ENCODE measurements around the gene KCNS1.
"Not testable (repeated sequence)": the region's sequence is repeated elsewhere in the genome, so short reads cannot be mapped to it uniquely, and the experiment has no call there.

Gene KCNS1, protein sequence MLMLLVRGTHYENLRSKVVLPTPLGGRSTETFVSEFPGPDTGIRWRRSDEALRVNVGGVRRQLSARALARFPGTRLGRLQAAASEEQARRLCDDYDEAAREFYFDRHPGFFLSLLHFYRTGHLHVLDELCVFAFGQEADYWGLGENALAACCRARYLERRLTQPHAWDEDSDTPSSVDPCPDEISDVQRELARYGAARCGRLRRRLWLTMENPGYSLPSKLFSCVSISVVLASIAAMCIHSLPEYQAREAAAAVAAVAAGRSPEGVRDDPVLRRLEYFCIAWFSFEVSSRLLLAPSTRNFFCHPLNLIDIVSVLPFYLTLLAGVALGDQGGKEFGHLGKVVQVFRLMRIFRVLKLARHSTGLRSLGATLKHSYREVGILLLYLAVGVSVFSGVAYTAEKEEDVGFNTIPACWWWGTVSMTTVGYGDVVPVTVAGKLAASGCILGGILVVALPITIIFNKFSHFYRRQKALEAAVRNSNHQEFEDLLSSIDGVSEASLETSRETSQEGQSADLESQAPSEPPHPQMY

GRCh38 chr20:45100563-45101245 lies at the start of gene KCNS1:
Gene KCNS1 (minus strand): TSS chr20:45101127. CDS start chr20:45099236, 1,891 bp downstream.
- DNase-seq, result no peak
- Mint-ChIP-seq H3K9me3 (no peaks in the 10 kb centered on the region), H3K27me3 (peaks cover 63% of the 10 kb centered on the region), H3K36me3 (ENCODE audit: low read depth) (no peaks in the 10 kb centered on the region), H3K4me3 (no peak within 1 kb of the TSS), H3K27ac (no peak within 1 kb of the TSS), H3K4me1 (ENCODE audit: low read depth) (peaks cover 15% of the 10 kb centered on the region)

DNA sequence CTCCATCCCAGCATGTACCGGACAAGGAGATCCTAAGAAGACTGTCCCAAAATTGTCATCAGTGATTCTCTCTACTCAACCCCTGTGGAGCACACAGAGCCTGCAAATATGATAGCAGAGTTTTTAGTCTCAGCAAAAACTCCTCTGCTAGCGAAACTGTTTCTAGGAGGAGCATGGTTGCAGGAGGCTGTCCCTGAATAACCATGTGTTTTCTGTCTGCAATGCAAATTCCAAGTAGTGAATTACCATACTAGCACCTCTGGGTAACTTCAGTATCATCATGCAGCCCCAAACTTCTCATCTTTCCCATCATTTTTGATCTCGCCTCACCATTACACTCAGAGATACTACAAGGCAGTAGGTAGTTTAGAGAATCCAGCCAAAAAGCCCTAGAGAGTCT lies 48.1 kb upstream of the KCNS1 start:
- no peak overlapping the region for H3K27ac Mint-ChIP-seq
- DNase-seq, result no peak
- no peaks in the 10 kb centered on the region for H3K36me3 Mint-ChIP-seq (ENCODE audit: low read depth)
- H3K9me3 Mint-ChIP-seq, result no peaks in the 10 kb centered on the region
- H3K27me3 Mint-ChIP-seq, result peaks cover 42% of the 10 kb centered on the region
- no peaks in the 10 kb centered on the region for H3K4me1 Mint-ChIP-seq (ENCODE audit: low read depth)
- H3K4me3 Mint-ChIP-seq, result no peak overlapping the region

GRCh38 chr20:45140836-45141235 lies 39.9 kb upstream of the KCNS1 start:
- Mint-ChIP-seq H3K27me3 (peaks cover 13% of the 10 kb centered on the region), H3K4me1 (ENCODE audit: low read depth) (no peaks in the 10 kb centered on the region), H3K27ac (no peak overlapping the region), H3K9me3 (no peaks in the 10 kb centered on the region), H3K4me3 (no peak overlapping the region), H3K36me3 (ENCODE audit: low read depth) (no peaks in the 10 kb centered on the region)
- DNase-seq, result no peak

DNA sequence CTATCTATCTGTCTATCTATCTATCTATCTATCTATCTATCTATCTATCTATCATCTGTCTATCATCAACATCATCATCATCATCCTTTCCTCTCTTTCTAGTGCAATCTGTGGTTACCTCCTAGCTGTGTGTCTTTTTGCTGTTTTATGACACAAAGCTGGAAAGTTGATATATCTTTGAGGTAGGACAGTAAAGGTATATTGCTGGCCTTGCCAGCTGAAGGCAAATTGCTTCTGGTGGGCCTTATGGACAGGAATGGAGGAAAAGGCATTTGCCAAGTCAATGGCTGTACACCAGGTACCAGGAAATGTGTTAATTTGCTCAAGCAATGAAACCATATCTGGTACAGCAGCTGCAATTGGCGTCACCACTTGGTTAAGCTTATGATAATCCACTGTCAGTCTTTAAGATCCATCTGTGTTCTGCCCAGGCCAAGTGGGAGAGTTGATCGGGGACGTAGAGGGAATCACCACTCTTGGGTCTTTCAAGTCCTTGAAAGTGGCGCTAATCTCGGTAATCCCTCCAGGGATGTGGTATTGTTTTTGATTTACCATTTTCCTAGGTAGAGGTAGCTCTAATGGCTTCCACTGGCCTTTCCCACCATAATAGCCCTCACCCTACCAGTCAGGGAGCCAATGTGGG lies 38.9 kb upstream of the KCNS1 start:
- not testable (repeated sequence) for DNase-seq; H3K9me3 Mint-ChIP-seq; H3K27ac Mint-ChIP-seq; H3K36me3 Mint-ChIP-seq (ENCODE audit: low read depth); H3K4me3 Mint-ChIP-seq; H3K4me1 Mint-ChIP-seq (ENCODE audit: low read depth)
- peaks cover 10% of the 10 kb centered on the region for H3K27me3 Mint-ChIP-seq

- Mint-ChIP-seq H3K36me3 (ENCODE audit: low read depth) (no peaks in the 10 kb centered on the region), H3K9me3 (no peaks in the 10 kb centered on the region), H3K4me1 (ENCODE audit: low read depth) (no peaks in the 10 kb centered on the region), H3K4me3 (no peak overlapping the region), H3K27me3 (peaks cover 11% of the 10 kb centered on the region), H3K27ac (no peak overlapping the region)
- peak; percentile 73 for DNase-seq
Observed at GRCh38 chr20:45138561-45139300, 37.8 kb upstream of the KCNS1 start.

- H3K27ac Mint-ChIP-seq, result no peak overlapping the region
- no peak overlapping the region for H3K4me3 Mint-ChIP-seq
- no peaks in the 10 kb centered on the region for H3K4me1 Mint-ChIP-seq (ENCODE audit: low read depth)
- peaks cover 16% of the 10 kb centered on the region for H3K27me3 Mint-ChIP-seq
- DNase-seq, result no peak
- H3K9me3 Mint-ChIP-seq, result no peaks in the 10 kb centered on the region
- H3K36me3 Mint-ChIP-seq (ENCODE audit: low read depth), result no peaks in the 10 kb centered on the region
Observed at GRCh38 chr20:45136911-45137310, 36.0 kb upstream of the KCNS1 start.

GRCh38 chr20:45128099-45128498 lies 27.2 kb upstream of the KCNS1 start:
- Mint-ChIP-seq H3K36me3 (ENCODE audit: low read depth) (no peaks in the 10 kb centered on the region), H3K9me3 (no peaks in the 10 kb centered on the region), H3K4me1 (ENCODE audit: low read depth) (no peaks in the 10 kb centered on the region), H3K27me3 (peaks cover 38% of the 10 kb centered on the region), H3K27ac (no peak overlapping the region), H3K4me3 (no peak overlapping the region)
- no peak for DNase-seq

DNA sequence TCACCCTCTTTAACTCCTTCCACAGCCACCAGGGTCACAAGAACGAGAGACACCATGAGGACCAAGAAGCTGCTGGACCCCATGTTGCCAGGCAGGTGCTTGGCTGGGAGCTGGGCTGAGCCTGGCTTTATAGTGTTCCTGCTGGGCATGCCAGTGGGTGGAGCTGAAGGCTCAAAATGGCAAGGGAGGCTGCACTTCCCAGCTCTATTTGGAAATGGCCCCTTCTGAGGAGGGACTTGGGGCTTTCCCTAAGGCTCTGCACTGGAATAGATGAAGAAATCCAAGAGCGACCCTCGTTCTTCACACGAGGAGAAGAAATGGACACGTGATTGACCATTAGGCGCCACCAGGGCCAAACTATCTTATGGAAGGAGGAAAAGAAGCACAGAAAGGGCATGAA lies 23.4 kb upstream of the KCNS1 start, which contains the start of gene WFDC12:
WFDC12 (minus strand) TSS at position 101 of the 400 bp plus-strand sequence; CDS start at position 83, 18 bp downstream.
- Mint-ChIP-seq H3K27ac (no peak within 1 kb of the TSS), H3K36me3 (ENCODE audit: low read depth) (no peaks in the 10 kb centered on the region), H3K4me1 (ENCODE audit: low read depth) (no peaks in the 10 kb centered on the region), H3K27me3 (peaks cover 22% of the 10 kb centered on the region), H3K4me3 (no peak within 1 kb of the TSS), H3K9me3 (no peaks in the 10 kb centered on the region)
- DNase-seq, result no peak

DNA sequence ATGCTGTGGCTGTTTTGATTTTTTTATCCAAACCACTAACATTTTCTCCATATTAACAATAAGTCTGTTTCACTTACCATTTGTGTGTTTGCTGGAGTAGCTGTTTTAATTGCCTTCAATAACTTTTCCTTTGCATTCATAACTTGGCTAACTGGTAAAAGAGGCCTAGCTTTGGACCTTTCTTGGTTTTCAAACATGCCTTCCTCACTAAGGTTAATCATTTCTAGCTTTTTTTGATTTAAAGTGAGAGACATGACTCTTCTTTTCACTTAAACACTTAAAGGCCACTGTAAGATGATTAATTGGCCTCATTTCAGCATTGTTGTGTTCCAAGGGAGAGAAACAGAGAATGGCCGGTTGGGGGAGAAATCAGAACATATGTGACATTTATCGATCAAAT lies 20.5 kb upstream of the KCNS1 start:
- Mint-ChIP-seq H3K36me3 (ENCODE audit: low read depth) (no peaks in the 10 kb centered on the region), H3K27ac (no peak overlapping the region), H3K4me1 (ENCODE audit: low read depth) (no peaks in the 10 kb centered on the region), H3K27me3 (peaks cover 12% of the 10 kb centered on the region), H3K4me3 (no peak overlapping the region), H3K9me3 (no peaks in the 10 kb centered on the region)
- no peak for DNase-seq

- Mint-ChIP-seq H3K4me3 (no peak overlapping the region), H3K27ac (no peak overlapping the region), H3K36me3 (ENCODE audit: low read depth) (no peaks in the 10 kb centered on the region), H3K27me3 (peaks cover 10% of the 10 kb centered on the region), H3K9me3 (no peaks in the 10 kb centered on the region), H3K4me1 (ENCODE audit: low read depth) (peaks cover 8% of the 10 kb centered on the region)
- no peak for DNase-seq
Observed at GRCh38 chr20:45119556-45120266, 18.8 kb upstream of the KCNS1 start.

- H3K4me1 Mint-ChIP-seq (ENCODE audit: low read depth), result peaks cover 11% of the 10 kb centered on the region
- no peak for DNase-seq
- peaks cover 3% of the 10 kb centered on the region for H3K27me3 Mint-ChIP-seq
- no peak overlapping the region for H3K27ac Mint-ChIP-seq
- no peaks in the 10 kb centered on the region for H3K36me3 Mint-ChIP-seq (ENCODE audit: low read depth)
- H3K9me3 Mint-ChIP-seq, result no peaks in the 10 kb centered on the region
- no peak overlapping the region for H3K4me3 Mint-ChIP-seq
Observed at GRCh38 chr20:45118028-45118427, 17.1 kb upstream of the KCNS1 start.

GRCh38 chr20:45117581-45117980 lies 16.7 kb upstream of the KCNS1 start:
- no peak for DNase-seq
- no peak overlapping the region for H3K27ac Mint-ChIP-seq
- no peak overlapping the region for H3K4me3 Mint-ChIP-seq
- peaks cover 11% of the 10 kb centered on the region for H3K4me1 Mint-ChIP-seq (ENCODE audit: low read depth)
- H3K27me3 Mint-ChIP-seq, result peaks cover 3% of the 10 kb centered on the region
- no peaks in the 10 kb centered on the region for H3K36me3 Mint-ChIP-seq (ENCODE audit: low read depth)
- H3K9me3 Mint-ChIP-seq, result no peaks in the 10 kb centered on the region

GRCh38 chr20:45115829-45116228 lies 14.9 kb upstream of the KCNS1 start:
- Mint-ChIP-seq H3K36me3 (ENCODE audit: low read depth) (no peaks in the 10 kb centered on the region), H3K4me1 (ENCODE audit: low read depth) (peaks cover 11% of the 10 kb centered on the region), H3K9me3 (no peaks in the 10 kb centered on the region), H3K4me3 (no peak overlapping the region), H3K27me3 (peaks cover 3% of the 10 kb centered on the region), H3K27ac (no peak overlapping the region)
- no peak for DNase-seq

- Mint-ChIP-seq H3K27me3 (peaks cover 3% of the 10 kb centered on the region), H3K9me3 (no peaks in the 10 kb centered on the region), H3K27ac (no peak overlapping the region), H3K4me3 (no peak overlapping the region), H3K4me1 (ENCODE audit: low read depth) (peaks cover 11% of the 10 kb centered on the region), H3K36me3 (ENCODE audit: low read depth) (no peaks in the 10 kb centered on the region)
- no peak for DNase-seq
Observed at GRCh38 chr20:45115386-45115774, 14.5 kb upstream of the KCNS1 start.
